GM19452 (cell line): ENCODE results near the gene MITF.

Source experiments
- ATAC-seq: cut with Tn5 transposase; IDR thresholded peaks from one replicate; pipeline ENCODE4 v1.9.1; 2021; ENCODE audit not compliant: unreplicated experiment

The MITF gene

DNA sequence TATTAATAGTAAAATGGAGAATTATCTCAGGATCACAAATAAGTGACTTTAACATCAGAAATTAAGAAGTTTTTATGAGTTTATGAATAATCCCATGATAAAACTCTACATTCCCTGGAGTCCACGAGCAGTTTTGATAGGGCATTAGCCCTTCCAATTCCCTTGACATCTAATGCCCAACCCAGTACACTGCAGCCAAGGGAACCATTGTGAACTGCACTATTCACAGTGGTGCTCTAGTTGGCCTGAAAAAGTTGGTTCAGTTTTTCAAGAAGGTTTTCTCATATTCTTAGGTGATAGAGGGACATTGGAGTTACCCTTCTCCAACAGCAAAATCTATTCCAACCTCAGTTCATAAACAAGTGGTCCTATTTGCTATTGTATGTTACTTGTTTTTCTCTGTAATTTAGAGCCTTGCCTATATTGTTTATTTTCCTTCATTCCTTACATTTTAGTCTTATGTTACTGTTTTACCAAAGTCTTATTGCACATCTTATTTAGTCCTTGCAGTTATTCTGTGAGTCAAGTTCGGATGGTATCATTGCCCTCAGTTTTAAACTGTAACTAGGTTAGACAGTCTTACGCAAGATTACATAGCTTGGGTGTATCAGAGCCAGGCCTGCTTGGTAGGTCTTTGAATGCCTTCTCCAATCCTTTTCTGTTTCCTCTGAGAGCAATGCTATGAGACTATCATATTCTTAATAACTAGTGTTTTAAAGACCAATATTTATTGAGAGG lies 202.3 kb downstream of the MITF start:
- no peak for ATAC-seq

- no peak for ATAC-seq
Observed at GRCh38 chr3:69944931-69945493, 205.7 kb downstream of the MITF start.

DNA sequence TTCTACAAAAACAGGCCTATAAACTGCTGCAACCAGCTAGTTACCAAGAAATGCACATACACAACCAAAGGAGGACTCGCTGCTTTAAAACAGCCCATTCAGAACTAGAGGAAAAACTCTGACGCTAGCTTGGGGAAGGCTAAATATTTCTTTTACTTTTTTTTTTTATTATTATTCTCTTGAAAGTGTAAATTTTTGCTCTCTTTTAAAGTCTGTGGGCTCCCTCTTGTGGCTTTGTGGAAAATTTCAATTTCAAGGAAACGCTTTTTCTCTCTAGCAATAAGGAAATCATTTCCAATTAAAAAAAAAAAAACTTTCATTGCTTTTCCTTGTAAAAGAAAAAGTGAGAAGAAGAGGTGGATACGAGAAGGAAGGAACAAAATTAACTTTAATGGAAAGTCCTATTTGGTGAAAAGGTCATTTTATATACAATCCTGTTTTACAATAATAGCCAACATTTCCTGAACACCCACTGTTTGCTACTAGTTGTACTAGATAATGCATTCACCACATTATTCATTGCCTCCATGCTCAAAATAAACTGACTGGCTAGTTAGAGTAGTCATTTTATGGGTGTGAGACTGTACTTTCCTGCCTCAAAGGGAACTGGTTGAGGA lies 209.1 kb downstream of the MITF start:
- ATAC-seq: no peak

DNA sequence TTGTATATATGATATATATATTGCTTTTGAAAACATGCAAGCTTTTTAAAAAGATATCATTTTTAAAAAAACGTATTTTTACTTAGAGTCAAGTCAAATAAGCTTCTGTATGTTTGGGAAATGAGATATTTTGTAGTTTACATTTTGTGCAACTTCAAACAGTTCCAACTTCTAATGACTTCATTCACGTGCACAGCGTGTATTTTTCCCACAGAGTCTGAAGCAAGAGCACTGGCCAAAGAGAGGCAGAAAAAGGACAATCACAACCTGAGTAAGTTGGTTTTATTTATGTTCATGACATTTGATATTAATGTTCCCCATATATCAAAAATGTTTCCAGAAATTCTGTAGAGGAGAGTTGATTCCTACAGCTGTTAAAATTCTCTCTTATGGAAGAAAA lies 212.4 kb downstream of the MITF start:
- ATAC-seq: no peak

DNA sequence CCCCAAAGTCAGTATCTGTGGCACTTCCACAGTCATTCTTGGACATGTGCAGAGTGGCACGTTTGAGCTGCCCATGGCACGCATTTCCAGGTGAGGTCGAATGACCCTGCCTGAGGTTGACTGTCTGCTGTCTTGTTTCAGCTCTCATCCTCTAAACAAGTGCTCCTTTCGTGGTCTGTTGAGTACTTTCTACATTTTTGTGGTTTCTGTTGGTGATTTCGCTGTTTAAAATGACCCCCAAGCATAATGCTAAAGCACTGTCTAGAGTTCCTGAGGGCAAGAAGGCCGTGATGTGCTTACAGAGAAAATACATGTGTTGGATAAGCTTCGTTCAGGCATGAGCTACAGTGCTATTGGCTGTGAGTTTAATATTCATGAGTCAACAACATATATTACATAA lies 220.3 kb downstream of the MITF start:
- ATAC-seq: no peak

DNA sequence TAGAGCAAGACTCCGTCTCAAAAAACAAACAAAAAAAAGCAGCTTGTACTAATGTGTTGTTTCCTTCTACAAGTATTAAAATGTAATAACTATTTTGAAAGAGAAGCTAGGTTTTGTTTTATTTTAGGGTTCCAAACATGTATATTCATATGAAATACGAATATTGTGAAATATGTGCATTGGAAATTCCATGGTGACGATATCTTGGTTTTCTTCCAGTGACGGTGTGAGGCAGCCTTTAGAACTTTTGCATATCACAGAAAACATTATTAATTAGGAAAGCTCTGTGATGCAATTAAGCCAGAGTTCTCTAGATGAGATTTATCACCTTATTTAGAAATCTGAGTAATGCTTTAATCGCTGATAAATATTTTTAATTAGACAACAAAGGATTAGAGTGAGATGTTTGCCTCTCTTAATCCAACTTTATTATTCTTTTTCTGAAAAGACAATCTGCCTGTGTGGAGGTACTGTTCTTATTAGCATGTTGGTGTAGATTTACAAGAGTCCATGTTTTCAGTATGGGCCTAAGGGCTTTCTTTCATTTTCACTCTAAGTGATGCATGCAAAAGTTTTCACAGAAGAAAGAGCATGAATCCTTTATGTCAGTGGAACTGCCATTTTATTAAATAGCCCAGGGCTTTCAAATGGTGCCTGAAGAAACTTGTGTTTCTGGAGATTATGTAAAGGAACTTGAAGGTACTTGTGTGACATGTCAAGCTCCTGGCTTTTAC lies 222.6 kb downstream of the MITF start:
- ATAC-seq: no peak

DNA sequence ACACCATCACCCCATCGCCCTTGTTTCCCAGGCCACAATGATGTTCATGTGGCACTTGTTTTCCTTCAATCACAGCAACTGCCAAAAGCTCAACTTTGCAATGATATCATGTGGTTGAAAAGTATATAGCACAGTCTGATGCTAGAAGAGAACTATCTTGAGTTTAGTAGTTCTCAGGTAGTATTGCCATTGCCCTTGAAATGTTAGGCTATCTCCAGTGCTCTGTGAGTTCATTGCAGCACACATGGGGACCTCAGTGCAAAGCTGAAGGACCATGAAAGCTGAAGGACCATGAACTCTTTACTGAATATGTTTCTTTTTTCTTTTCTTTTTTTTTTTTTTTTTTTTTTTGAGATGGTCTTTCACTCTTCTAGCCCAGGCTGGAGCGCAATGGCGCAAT lies 224.4 kb downstream of the MITF start:
- ATAC-seq: no peak

DNA sequence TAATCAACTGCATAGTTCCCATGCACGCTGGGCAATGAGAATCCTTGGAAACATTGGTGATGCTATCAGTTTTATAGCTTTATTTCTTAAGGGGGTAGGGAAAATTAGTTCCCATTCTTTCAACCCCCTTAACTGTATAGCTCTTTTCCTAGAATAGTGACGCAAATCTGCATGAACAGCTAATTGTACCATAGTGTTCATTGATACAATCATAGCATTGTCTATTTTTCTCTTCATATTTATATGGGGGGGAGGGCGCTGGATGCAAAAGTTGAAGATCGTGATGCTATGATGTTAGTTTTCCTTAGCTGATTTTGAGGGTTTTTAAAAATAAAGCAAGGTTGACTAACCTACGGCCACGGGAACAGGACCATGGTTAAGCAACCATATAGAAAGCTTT lies 227.9 kb downstream of the MITF start:
- ATAC-seq: no peak

DNA sequence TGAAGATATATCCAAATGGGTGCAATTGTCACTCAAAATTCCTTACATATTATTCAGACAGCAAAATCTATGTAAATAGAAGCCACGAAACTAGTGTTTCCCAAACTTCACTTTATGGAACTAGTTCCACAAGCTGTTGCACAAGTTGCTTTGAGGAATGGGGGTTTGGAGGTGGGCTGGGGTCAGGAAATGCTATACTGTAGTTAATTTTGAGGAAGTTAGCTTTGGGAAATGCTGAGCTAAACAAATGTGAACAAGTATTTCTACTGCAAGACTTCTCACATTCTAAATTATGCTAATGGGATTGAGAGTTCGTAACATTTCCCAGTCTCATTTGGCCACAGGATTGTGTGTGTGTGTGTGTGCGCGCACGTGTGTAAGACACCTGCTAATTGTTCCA lies 231.6 kb downstream of the MITF start:
- no peak for ATAC-seq

- ATAC-seq: no peak
Observed at GRCh38 chr3:69972672-69973071, 233.4 kb downstream of the MITF start.

DNA sequence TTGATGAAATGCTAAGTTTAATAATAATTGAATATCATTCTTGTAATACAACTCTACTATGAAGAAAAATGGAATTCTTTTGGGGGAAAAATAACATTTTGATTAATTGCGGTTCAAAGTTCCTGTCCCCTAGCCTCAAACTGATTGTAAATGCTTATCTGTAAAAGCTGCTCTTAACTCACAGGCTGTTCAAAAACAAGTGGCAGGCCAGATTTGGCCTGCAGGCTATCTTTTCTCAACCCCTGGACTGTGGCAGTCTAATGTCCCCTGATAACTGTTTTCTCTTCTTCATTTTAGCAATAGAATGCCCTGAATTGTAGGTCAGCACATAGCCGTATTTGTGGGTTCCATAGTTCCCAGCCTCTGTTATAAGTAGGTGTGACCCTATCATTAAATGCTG lies 236.8 kb downstream of the MITF start:
- no peak for ATAC-seq

- peak; percentile 82 for ATAC-seq
Observed at GRCh38 chr3:69983546-69984265, 244.4 kb downstream of the MITF start.

- no peak for ATAC-seq
Observed at GRCh38 chr3:69985266-69985665, 246.0 kb downstream of the MITF start.

DNA sequence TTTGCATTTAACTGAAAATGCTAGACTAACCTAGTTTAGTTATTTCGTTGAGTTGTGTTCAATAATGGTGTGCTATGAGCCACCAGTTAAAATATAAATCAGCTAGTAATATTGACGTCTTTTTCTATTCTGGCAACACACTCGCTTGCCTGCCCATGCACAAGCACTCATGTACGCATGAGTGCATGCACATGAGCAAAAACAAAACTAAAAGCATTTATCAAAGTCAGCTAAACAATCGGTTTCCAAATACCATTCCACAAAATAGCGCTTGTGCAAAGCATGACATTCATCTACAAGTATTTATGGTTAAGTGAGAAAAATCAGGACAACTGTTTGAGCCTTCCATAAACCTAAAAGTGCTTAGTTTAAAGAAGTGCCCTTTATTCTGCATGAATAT lies 247.2 kb downstream of the MITF start:
- ATAC-seq: no peak

- ATAC-seq: no peak
Observed at GRCh38 chr3:69987833-69988232, 248.6 kb downstream of the MITF start.

- no peak for ATAC-seq
Observed at GRCh38 chr3:69993757-69994156, 254.5 kb downstream of the MITF start.

DNA sequence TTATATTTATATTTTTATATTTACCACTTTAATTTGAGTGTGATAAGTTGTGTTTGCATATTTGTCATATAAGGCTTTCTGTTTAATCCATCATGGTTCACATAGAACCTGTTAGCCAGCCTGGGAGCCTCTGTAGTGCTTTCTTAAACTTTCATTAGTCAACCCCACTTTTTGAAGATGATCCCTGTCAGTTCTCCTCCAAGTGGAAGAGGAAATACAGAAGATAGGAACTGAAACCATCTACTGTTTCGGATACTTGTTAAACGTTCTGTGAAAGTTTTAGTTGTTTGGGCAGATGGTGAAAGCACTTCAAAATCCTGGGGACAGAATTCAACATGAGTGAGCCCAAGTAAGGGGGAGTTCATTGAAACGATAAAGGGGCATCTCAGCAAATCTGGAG lies 255.7 kb downstream of the MITF start:
- no peak for ATAC-seq

- ATAC-seq: no peak
Observed at GRCh38 chr3:69997631-69998307, 258.5 kb downstream of the MITF start.

- ATAC-seq: no peak
Observed at GRCh38 chr3:69998759-69999139, 259.5 kb downstream of the MITF start.

- ATAC-seq: no peak
Observed at GRCh38 chr3:69999140-70000027, 260.1 kb downstream of the MITF start, which contains the start of gene SAMMSON. TSS of gene SAMMSON (plus strand) at chr3:69999733.
